Endodermal cell (in vitro differentiated cells): ENCODE data around the gene TEDDM1. TPM values are rescaled to one million over a fixed set of nuclear protein-coding genes. Genes with fewer than 3 reads are reported as not detected.

ENCODE experiments used
- DNase-seq: peaks from one replicate; pipeline ENCODE4 v3.0.0-alpha.2; 2017
- H3K27ac ChIP-seq: 2 replicates; pipeline ENCODE4 v1.5.1; 2013; ENCODE audit warnings: mild to moderate bottlenecking, low read depth, low read length, moderate library complexity
- H3K27me3 ChIP-seq: 2 replicates; pipeline ENCODE4 v1.6.1; 2013; ENCODE audit warnings: mild to moderate bottlenecking, low read length, moderate library complexity; ENCODE audit not compliant: insufficient read depth, control insufficient read depth, poor library complexity, severe bottlenecking
- H3K36me3 ChIP-seq: 2 replicates; pipeline ENCODE4 v1.7.0; 2013; ENCODE audit warnings: mild to moderate bottlenecking, low read length, moderate library complexity; ENCODE audit not compliant: control insufficient read depth, insufficient read depth
- H3K4me1 ChIP-seq: one replicate; pipeline ENCODE4 v1.7.0; 2013; ENCODE audit warnings: low read length; ENCODE audit not compliant: control insufficient read depth, insufficient read depth
- H3K4me3 ChIP-seq: 2 replicates; pipeline ENCODE4 v1.5.1; 2013; ENCODE audit warnings: mild to moderate bottlenecking, low read length, moderate library complexity
- H3K9ac ChIP-seq: 2 replicates; pipeline ENCODE4 v1.6.1; 2013; ENCODE audit warnings: mild to moderate bottlenecking, low read length, moderate library complexity; ENCODE audit not compliant: poor library complexity, severe bottlenecking; ENCODE audit errors: extremely low read depth
- H3K9me3 ChIP-seq: 2 replicates; pipeline ENCODE4 v1.6.1; 2013; ENCODE audit warnings: mild to moderate bottlenecking, low read length, moderate library complexity; ENCODE audit not compliant: control insufficient read depth
- H3K27ac Mint-ChIP-seq: 2 replicates; pipeline ENCODE4 v1.8.0; 2020; ENCODE audit warnings: mixed read lengths
- H3K27me3 Mint-ChIP-seq: 2 replicates; pipeline ENCODE4 v1.8.0; 2021; ENCODE audit warnings: mild to moderate bottlenecking, mixed read lengths; ENCODE audit not compliant: insufficient read depth
- H3K36me3 Mint-ChIP-seq: 2 replicates; pipeline ENCODE4 v1.8.0; 2020; ENCODE audit warnings: low read depth, mixed read lengths
- H3K4me1 Mint-ChIP-seq: 2 replicates; pipeline ENCODE4 v1.8.0; 2020; ENCODE audit warnings: mixed read lengths
- H3K4me3 Mint-ChIP-seq: 2 replicates; pipeline ENCODE4 v1.8.0; 2020; ENCODE audit warnings: mild to moderate bottlenecking, moderate library complexity, mixed read lengths
- H3K9me3 Mint-ChIP-seq: 2 replicates; pipeline ENCODE4 v1.8.0; 2020; ENCODE audit warnings: mild to moderate bottlenecking, mixed read lengths
- CTCF ChIP-seq: fragments of 200-600 bp; sonication (generic); conservative IDR thresholded peaks from 2 replicates; pipeline ENCODE4 v1.5.0; 2021; ENCODE audit warnings: antibody characterized with exemption, mild to moderate bottlenecking
- WGBS, 2 experiments: methylation state at CpG; one replicate each; pipeline versions ENCODE4 v1.1.5 to v1.1.7; 2013; ENCODE audit warnings: missing lambda C conversion rate in 2 of 2, mixed read lengths in 1 of 2; ENCODE audit not compliant: insufficient coverage in 1 of 2, insufficient read length in 1 of 2; 5-methylcytosine and 5-hydroxymethylcytosine counted together
- total RNA-seq, 2 donors: library from RNA; stranded (reverse); fragmentation: NEBNext Ultra II Directional in 1 of 2; extraction: Animal tissue kit (Norgen Biotek cat#: 25700) in 1 of 2; gene quantifications; 2 replicates in 1 of 2; 3 replicates in 1 of 2; pipeline ENCODE4 v1.2.1, GENCODE V29; 2021

TEDDM1 gene
- total RNA-seq, 2 donors from 2014 or later: not detected

GRCh38 chr1:182376936-182377574, 23.4 kb downstream of the TEDDM1 start:
- peaks cover 7% of the 10 kb centered on the region for H3K4me1 ChIP-seq
- H3K27ac Mint-ChIP-seq: no peak overlapping the region
- H3K9ac ChIP-seq: no peak overlapping the region
- no peak overlapping the region for H3K4me3 Mint-ChIP-seq
- DNase-seq: no peak
- H3K9me3 ChIP-seq: no peaks in the 10 kb centered on the region
- no peaks in the 10 kb centered on the region for H3K27me3 ChIP-seq
- TF ChIP-seq CTCF: no peak
- no peak overlapping the region for H3K4me3 ChIP-seq
- H3K4me1 Mint-ChIP-seq: peaks cover 9% of the 10 kb centered on the region
- no peak overlapping the region for H3K27ac ChIP-seq
- H3K9me3 Mint-ChIP-seq: no peaks in the 10 kb centered on the region
- H3K36me3 ChIP-seq: peaks cover 6% of the 10 kb centered on the region
- H3K36me3 Mint-ChIP-seq: peaks cover 6% of the 10 kb centered on the region
- H3K27me3 Mint-ChIP-seq: no peaks in the 10 kb centered on the region

- no peaks in the 10 kb centered on the region for H3K9me3 Mint-ChIP-seq
Observed at GRCh38 chr1:182374101-182374834, 26.2 kb downstream of the TEDDM1 start.

GRCh38 chr1:182370532-182370931, 29.9 kb downstream of the TEDDM1 start:
- H3K9me3 ChIP-seq: no peaks in the 10 kb centered on the region
- H3K36me3 Mint-ChIP-seq: no peaks in the 10 kb centered on the region
- H3K4me3 Mint-ChIP-seq: no peak overlapping the region
- TF ChIP-seq CTCF: no peak
- 76 to 81% methylated on average over 3 of the region's 3 CpGs for WGBS, 2 experiments
- H3K4me3 ChIP-seq: no peak overlapping the region
- no peaks in the 10 kb centered on the region for H3K4me1 ChIP-seq
- no peak for DNase-seq
- no peaks in the 10 kb centered on the region for H3K9me3 Mint-ChIP-seq
- no peaks in the 10 kb centered on the region for H3K27me3 Mint-ChIP-seq
- no peaks in the 10 kb centered on the region for H3K36me3 ChIP-seq
- no peaks in the 10 kb centered on the region for H3K27me3 ChIP-seq
- H3K27ac ChIP-seq: no peak overlapping the region
- no peak overlapping the region for H3K9ac ChIP-seq
- H3K27ac Mint-ChIP-seq: no peak overlapping the region
- no peaks in the 10 kb centered on the region for H3K4me1 Mint-ChIP-seq

More at GRCh38 chr1:182374101-182374834, 26.2 kb downstream of the TEDDM1 start:
- Mint-ChIP-seq H3K4me1 (no peaks in the 10 kb centered on the region), H3K4me3 (no peak overlapping the region), H3K36me3 (no peaks in the 10 kb centered on the region), H3K27ac (no peak overlapping the region), H3K27me3 (no peaks in the 10 kb centered on the region)
- Histone ChIP-seq H3K27ac (no peak overlapping the region), H3K4me3 (no peak overlapping the region), H3K36me3 (no peaks in the 10 kb centered on the region), H3K27me3 (no peaks in the 10 kb centered on the region), H3K4me1 (no peaks in the 10 kb centered on the region), H3K9me3 (no peaks in the 10 kb centered on the region), H3K9ac (no peak overlapping the region)
- WGBS, 2 experiments: 93 to 95% methylated on average over 3 to 5 of the region's 5 CpGs
- TF ChIP-seq CTCF: no peak
- DNase-seq: no peak
